Measurements from ENCODE around the gene TTLL3.

Gene TTLL3

GRCh38 chr3:9809615-9810432, at the start of gene TTLL3:
TTLL3 (plus strand) TSS chr3:9810262; CDS start chr3:9810662, 400 bp downstream.
- ChIA-PET CTCF (interaction anchor here (1.1 to 2.2 kb wide), 2 partner anchors 17 to 306 kb away, joined by 3 to 5 read pairs; partner anchors contain the start of genes ARPC4 and TADA3), POLR2A (no interaction called here)
- peak; percentile 56 for DNase-seq (ENCODE audit: extremely low spot score)
- TF ChIP-seq CTCF (IDR thresholded peaks at IDR 0.05; ENCODE audit: control extremely low read depth, extremely low read depth, low read depth, missing control alignments) = no peak

GRCh38 chr3:9760779-9761505, 49.1 kb upstream of the TTLL3 start:
- ChIA-PET CTCF (no interaction called here), POLR2A (no interaction called here)
- DNase-seq (ENCODE audit: extremely low spot score) = no peak
- no peak for TF ChIP-seq CTCF (IDR thresholded peaks at IDR 0.05; ENCODE audit: control extremely low read depth, extremely low read depth, low read depth, missing control alignments)

GRCh38 chr3:9761919-9762318, 48.1 kb upstream of the TTLL3 start:
- no peak for DNase-seq (ENCODE audit: extremely low spot score)
- TF ChIP-seq CTCF (IDR thresholded peaks at IDR 0.05; ENCODE audit: control extremely low read depth, extremely low read depth, low read depth, missing control alignments) = no peak
- ChIA-PET POLR2A (no interaction called here), CTCF (interaction anchor here (1.0 kb wide), 1 partner anchor 18 kb away, joined by 3 read pairs; no protein-coding TSS in a partner anchor)

GRCh38 chr3:9762871-9763270, 47.2 kb upstream of the TTLL3 start:
- no peak for TF ChIP-seq CTCF (IDR thresholded peaks at IDR 0.05; ENCODE audit: control extremely low read depth, extremely low read depth, low read depth, missing control alignments)
- ChIA-PET POLR2A (no interaction called here), CTCF (interaction anchor here (1.1 to 1.3 kb wide), 3 partner anchors 10 to 76 kb away, joined by 3 to 4 read pairs (median 4); no protein-coding TSS in a partner anchor)
- DNase-seq (ENCODE audit: extremely low spot score) = no peak

- TF ChIP-seq CTCF (IDR thresholded peaks at IDR 0.05; ENCODE audit: control extremely low read depth, extremely low read depth, low read depth, missing control alignments) = no peak
- DNase-seq (ENCODE audit: extremely low spot score) = no peak
- POLR2A ChIA-PET = no interaction called here
- CTCF ChIA-PET = interaction anchor here (1.0 kb wide), 1 partner anchor 38 kb away, joined by 3 read pairs; no protein-coding TSS in a partner anchor
These were observed 44.2 kb upstream of the TTLL3 start for GRCh38 chr3:9765865-9766264.

- no peak for TF ChIP-seq CTCF (IDR thresholded peaks at IDR 0.05; ENCODE audit: control extremely low read depth, extremely low read depth, low read depth, missing control alignments)
- no peak for DNase-seq (ENCODE audit: extremely low spot score)
- CTCF ChIA-PET = interaction anchor here (1.1 to 1.6 kb wide), 3 partner anchors 14 to 15 kb away, joined by 3 read pairs; no protein-coding TSS in a partner anchor
- POLR2A ChIA-PET = no interaction called here
These were observed 42.6 kb upstream of the TTLL3 start for GRCh38 chr3:9767418-9767817.
